Body of pancreas (tissue), 4 donors: ENCODE results near the gene RTL10. TPM values are rescaled to one million over a fixed set of nuclear protein-coding genes. Genes with fewer than 3 reads are reported as not detected.

Source experiments
- ATAC-seq: fragments of 150-250 bp; one replicate; pipeline ENCODE4 v1.9.1; 2016
- DNase-seq, 4 donors: peaks; one replicate each; pipeline ENCODE4 v3.0.0-alpha.2; 2019
- H3K27ac ChIP-seq, 4 donors: fragments of 200-600 bp; sonication (generic); 1 replicate in 3 of 4; 2 replicates in 1 of 4; pipeline versions ENCODE4 v1.5.1 to v1.6.1; 2016 to 2019; ENCODE audit warnings: mild to moderate bottlenecking in 1 of 4, mixed read lengths in 1 of 4, moderate library complexity in 1 of 4
- H3K27me3 ChIP-seq, 2 donors: fragments of 200-600 bp; sonication (generic); one replicate each; pipeline ENCODE4 v1.6.0; 2016; ENCODE audit warnings: mild to moderate bottlenecking in 1 of 2
- H3K36me3 ChIP-seq, 2 donors: fragments of 200-600 bp; sonication (generic); replicated peaks in 1 of 2; 2 replicates each; pipeline ENCODE4 v1.5.1; 2016; ENCODE audit warnings: low read depth in 2 of 2; ENCODE audit not compliant: insufficient read depth in 1 of 2
- H3K4me1 ChIP-seq: fragments of 200-600 bp; sonication (generic); one replicate; pipeline ENCODE4 v1.6.0; 2016
- H3K4me3 ChIP-seq, 2 donors: fragments of 200-600 bp; sonication (generic); 1 replicate in 1 of 2; 2 replicates in 1 of 2; pipeline ENCODE4 v1.5.1; 2016 to 2019
- H3K9me3 ChIP-seq, 3 donors: fragments of 200-600 bp; sonication (generic); 1 replicate in 2 of 3; 2 replicates in 1 of 3; pipeline ENCODE4 v1.5.1; 2016
- POLR2A ChIP-seq, 3 donors: fragments of 450-650 bp; IDR thresholded peaks; one replicate each; pipeline ENCODE4 v1.6.1; 2016; ENCODE audit warnings: antibody characterized with exemption in 3 of 3, mild to moderate bottlenecking in 2 of 3
- WGBS, 2 donors: methylation state at CpG; one replicate each; pipeline ENCODE4 v1.1.5; 2017; 5-methylcytosine and 5-hydroxymethylcytosine counted together
- intact Hi-C: fragments of 100-400 bp; cut with DNase I; formaldehyde crosslinking; loops from one replicate; pipeline ENCODE4 v1.15.1; 2023
- total RNA-seq, 2 donors: library from RNA; depleted of rRNA; stranded (reverse); fragments of >200 nt; gene quantifications; one replicate each; pipeline ENCODE4 v1.1.0, GENCODE V29; 2016
- TF ChIP-seq, protein P1 (sequence below), 7 experiments: fragments of 450-650 bp in 4 of 7; fragments of 200-600 bp in 3 of 7; sonication (generic) in 3 of 7; IDR thresholded peaks; one replicate each; pipeline ENCODE4 v1.5.1; 2016 to 2019; ENCODE audit warnings: antibody characterized with exemption in 7 of 7

RTL10 gene
- total RNA-seq, 2 donors from 2014 or later, result 10.2 to 14.8 TPM

DNA sequence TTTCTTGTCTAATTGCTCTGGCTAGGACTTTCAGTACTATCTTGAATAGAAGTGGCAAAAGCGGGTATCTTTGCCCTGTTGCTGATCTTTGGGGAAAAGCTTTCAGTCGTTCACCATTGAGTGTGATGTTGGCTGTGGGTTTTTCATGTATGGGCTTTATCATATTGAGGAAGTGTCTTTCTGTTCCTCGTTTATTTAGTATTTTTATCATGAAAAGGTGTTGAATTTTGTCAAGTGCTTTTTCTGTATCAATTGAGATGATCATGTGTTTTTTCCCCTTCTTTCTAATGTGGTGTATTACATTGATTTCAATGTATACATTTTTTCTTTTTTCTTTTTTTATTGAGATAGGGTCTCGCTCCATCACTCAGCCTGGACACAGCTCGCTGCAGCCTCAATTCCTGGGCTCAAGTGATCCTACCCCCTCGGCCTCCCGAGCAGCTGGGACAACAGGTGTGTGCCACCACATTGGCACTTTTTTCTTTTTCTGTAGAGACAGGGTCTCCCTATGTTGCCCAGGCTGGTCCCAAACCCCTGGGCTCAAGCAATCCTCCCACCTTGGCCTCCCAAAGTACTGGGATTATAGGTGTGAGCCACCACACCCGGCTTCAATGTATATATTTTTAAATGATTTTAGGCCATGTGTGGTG, 5.3 kb upstream of the RTL10 start:
- Histone ChIP-seq H3K9me3 (no peaks in the 10 kb centered on the region), H3K4me1 (peaks cover 14% of the 10 kb centered on the region), H3K36me3 (no peaks in the 10 kb centered on the region), H3K4me3 (no peak overlapping the region), H3K27ac (no peak overlapping the region), H3K27me3 (no peaks in the 10 kb centered on the region)
- DNase-seq (no peak), ATAC-seq (no peak)
- intact Hi-C loops, result no loop called here
- TF ChIP-seq POLR2A (IDR thresholded peaks at IDR 0.05), result no peak
- TF ChIP-seq, protein P1, sequence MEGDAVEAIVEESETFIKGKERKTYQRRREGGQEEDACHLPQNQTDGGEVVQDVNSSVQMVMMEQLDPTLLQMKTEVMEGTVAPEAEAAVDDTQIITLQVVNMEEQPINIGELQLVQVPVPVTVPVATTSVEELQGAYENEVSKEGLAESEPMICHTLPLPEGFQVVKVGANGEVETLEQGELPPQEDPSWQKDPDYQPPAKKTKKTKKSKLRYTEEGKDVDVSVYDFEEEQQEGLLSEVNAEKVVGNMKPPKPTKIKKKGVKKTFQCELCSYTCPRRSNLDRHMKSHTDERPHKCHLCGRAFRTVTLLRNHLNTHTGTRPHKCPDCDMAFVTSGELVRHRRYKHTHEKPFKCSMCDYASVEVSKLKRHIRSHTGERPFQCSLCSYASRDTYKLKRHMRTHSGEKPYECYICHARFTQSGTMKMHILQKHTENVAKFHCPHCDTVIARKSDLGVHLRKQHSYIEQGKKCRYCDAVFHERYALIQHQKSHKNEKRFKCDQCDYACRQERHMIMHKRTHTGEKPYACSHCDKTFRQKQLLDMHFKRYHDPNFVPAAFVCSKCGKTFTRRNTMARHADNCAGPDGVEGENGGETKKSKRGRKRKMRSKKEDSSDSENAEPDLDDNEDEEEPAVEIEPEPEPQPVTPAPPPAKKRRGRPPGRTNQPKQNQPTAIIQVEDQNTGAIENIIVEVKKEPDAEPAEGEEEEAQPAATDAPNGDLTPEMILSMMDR (IDR thresholded peaks at IDR 0.05), result no peak
- 92 to 97% methylated on average over 8 of the region's 8 CpGs for WGBS, 2 donors

GRCh38 chr22:19857382-19857781, 2.7 kb upstream of the RTL10 start:
- Histone ChIP-seq H3K4me1 (peaks cover 28% of the 10 kb centered on the region), H3K36me3 (no peaks in the 10 kb centered on the region), H3K4me3 (no peak overlapping the region), H3K27me3 (no peaks in the 10 kb centered on the region), H3K9me3 (no peaks in the 10 kb centered on the region), H3K27ac (no peak overlapping the region)
- 100% methylated on average over 3 of the region's 3 CpGs for WGBS, 2 donors
- DNase-seq, result no peak
- no peak for ATAC-seq
- intact Hi-C loops, result no loop called here
- TF ChIP-seq, protein P1 (IDR thresholded peaks at IDR 0.05), result no peak
- no peak for TF ChIP-seq POLR2A (IDR thresholded peaks at IDR 0.05)

GRCh38 chr22:19855504-19856409, 1.1 kb upstream of the RTL10 start:
- Histone ChIP-seq H3K4me3 (peak overlapping the region; percentile 52 to 56), H3K9me3 (no peaks in the 10 kb centered on the region), H3K27me3 (no peaks in the 10 kb centered on the region), H3K27ac (peak overlapping the region; percentile 86 to 95 (median 92)), H3K36me3 (no peaks in the 10 kb centered on the region), H3K4me1 (peaks cover 35% of the 10 kb centered on the region)
- intact Hi-C loops, result no loop called here
- TF ChIP-seq, protein P1 (IDR thresholded peaks at IDR 0.05), result no peak
- no peak for TF ChIP-seq POLR2A (IDR thresholded peaks at IDR 0.05)
- WGBS, 2 donors, result 4 to 8% methylated on average over 9 to 24 of the region's 24 CpGs
- peak; percentile 13 for ATAC-seq
- DNase-seq, result peak; percentile 59 to 76 (median 74)

DNA sequence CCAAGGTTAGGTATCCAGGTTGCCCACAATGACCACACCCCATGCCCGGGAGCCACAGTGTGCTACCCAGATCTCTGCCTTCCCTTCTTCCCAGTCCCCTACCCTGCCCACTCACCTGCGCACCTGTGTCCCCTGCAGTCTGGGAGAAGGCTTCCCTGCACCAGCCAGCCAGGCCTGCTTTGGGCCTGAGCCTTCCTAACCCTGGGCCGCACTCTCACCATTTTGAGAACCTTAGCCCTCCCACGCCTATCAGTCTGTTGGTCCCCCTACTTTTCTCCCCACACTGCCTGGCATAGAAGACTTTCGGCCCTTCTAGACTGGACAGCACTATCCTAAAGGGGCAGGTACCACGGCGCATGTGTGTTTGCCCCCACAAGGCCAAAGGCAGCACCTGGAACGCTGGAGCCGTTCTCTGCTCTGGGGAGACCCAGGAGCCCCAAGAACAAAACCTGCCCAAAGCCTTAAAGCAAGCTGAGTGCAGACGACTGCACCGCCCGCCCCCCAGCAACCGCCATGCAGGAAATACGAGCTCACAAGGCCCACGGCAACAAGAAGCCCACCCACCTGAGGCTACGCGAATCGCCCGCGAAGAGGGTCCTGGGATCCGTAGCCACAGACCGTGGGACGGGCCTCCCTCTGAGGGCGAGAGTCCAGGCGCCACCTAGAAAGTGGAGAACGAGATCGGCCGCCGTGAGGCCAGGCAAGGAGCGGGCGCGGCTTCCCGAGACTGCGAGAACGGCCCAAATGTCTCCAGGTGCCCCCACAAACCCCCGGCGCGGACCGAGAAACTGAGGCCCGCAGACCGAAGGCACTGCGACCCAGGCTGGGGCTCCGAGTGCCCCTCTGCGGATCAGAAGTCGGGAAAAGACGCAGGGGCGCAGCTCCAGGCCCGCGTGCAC, 546 bp downstream of the RTL10 start:
- DNase-seq (peak in 2 of 4 donors; percentile 13 to 25), ATAC-seq (peak; percentile 2)
- no peak for TF ChIP-seq POLR2A (IDR thresholded peaks at IDR 0.05)
- TF ChIP-seq, protein P1 (IDR thresholded peaks at IDR 0.05), result no peak
- intact Hi-C loops, result no loop called here
- no peaks in the 10 kb centered on the region for H3K36me3 ChIP-seq
- H3K27me3 ChIP-seq, result no peaks in the 10 kb centered on the region
- no peaks in the 10 kb centered on the region for H3K9me3 ChIP-seq
- WGBS, 2 donors, result 0 to 6% methylated on average over 3 to 43 of the region's 49 CpGs
- peak overlapping the region; percentile 26 to 64 for H3K4me3 ChIP-seq
- H3K4me1 ChIP-seq, result peaks cover 51% of the 10 kb centered on the region
- H3K27ac ChIP-seq, result peak overlapping the region; percentile 86 to 95 (median 92)
